Measurements from ENCODE around the gene DTNBP1.
"Not testable (repeated sequence)": the region's sequence is repeated elsewhere in the genome, so short reads cannot be mapped to it uniquely, and the experiment has no call there.

The DTNBP1 gene

GRCh38 chr6:15555101-15556038, 107.5 kb downstream of the DTNBP1 start:
- DNase-seq, result no peak

- DNase-seq, result no peak
Measured at GRCh38 chr6:15554728-15555100, 108.1 kb downstream of the DTNBP1 start.

GRCh38 chr6:15553736-15554294, 109.0 kb downstream of the DTNBP1 start:
- DNase-seq, result no peak

- DNase-seq, result no peak
Measured at GRCh38 chr6:15553031-15553430, 109.8 kb downstream of the DTNBP1 start.

GRCh38 chr6:15551798-15552197, 111.0 kb downstream of the DTNBP1 start:
- DNase-seq, result peak; percentile 36

- DNase-seq, result no peak
Measured at GRCh38 chr6:15551262-15551661, 111.6 kb downstream of the DTNBP1 start.

- no peak for DNase-seq
Measured at GRCh38 chr6:15550546-15551123, 112.2 kb downstream of the DTNBP1 start.

GRCh38 chr6:15549371-15549770, 113.5 kb downstream of the DTNBP1 start:
- no peak for DNase-seq

GRCh38 chr6:15547400-15547799, 115.4 kb downstream of the DTNBP1 start:
- no peak for DNase-seq

- no peak for DNase-seq
Measured at GRCh38 chr6:15546591-15546990, 116.2 kb downstream of the DTNBP1 start.

- no peak for DNase-seq
Measured at GRCh38 chr6:15544321-15544900, 118.4 kb downstream of the DTNBP1 start.

- not testable (repeated sequence) for DNase-seq
Measured at GRCh38 chr6:15543332-15543917, 119.4 kb downstream of the DTNBP1 start.

GRCh38 chr6:15539722-15540270, 123.0 kb downstream of the DTNBP1 start:
- DNase-seq, result no peak

GRCh38 chr6:15538766-15539495, 123.9 kb downstream of the DTNBP1 start:
- DNase-seq, result no peak

- no peak for DNase-seq
Measured at GRCh38 chr6:15538106-15538505, 124.7 kb downstream of the DTNBP1 start.

- no peak for DNase-seq
Measured at GRCh38 chr6:15536198-15536955, 126.5 kb downstream of the DTNBP1 start.

GRCh38 chr6:15535495-15536197, 127.2 kb downstream of the DTNBP1 start:
- DNase-seq, result no peak

- no peak for DNase-seq
Measured at GRCh38 chr6:15534974-15535373, 127.9 kb downstream of the DTNBP1 start.

- DNase-seq, result no peak
Measured at GRCh38 chr6:15533379-15534026, 129.3 kb downstream of the DTNBP1 start.

GRCh38 chr6:15531973-15532372, 130.9 kb downstream of the DTNBP1 start:
- no peak for DNase-seq
